ENCODE results near the gene AOX1.
"Not testable (repeated sequence)": the region's sequence is repeated elsewhere in the genome, so short reads cannot be mapped to it uniquely, and the experiment has no call there.

The AOX1 gene

DNA sequence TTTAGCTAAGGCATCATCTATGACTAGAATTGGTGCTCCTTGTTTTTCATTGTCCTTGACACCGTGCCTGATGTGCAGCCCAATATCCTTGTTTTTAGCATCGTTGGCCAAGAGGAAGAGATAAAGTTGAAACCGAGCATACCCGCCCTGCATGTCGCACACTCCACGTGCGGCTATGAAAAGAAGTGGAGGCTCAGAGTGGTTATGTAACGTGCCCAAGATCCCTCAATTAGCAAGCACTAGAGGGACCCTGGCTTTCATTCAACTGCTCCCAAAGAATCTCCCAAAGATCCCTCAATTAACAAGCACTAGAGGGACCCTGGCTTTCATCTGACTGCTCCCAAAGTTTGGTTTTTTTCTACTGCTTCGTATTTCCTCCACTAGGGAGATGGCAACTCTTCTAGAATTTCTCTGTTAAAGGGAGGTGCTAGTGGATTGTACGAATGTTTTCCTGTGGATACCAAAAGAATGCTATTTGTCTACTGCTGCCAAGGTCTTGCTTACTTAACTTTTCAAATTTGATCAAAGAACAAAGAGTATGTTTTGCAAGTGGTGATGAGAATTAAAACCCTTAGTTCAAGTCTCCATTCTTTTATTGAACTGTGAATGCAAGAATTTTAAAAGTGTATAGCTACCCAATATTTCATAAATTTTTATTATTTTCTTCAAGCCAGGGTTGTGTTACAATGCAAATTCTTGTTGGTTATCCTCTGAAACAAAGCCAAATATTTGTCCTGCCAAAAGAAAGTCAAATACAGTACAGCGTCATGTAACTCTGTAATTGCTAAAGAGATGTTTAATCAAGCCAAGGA lies 92.1 kb downstream of the AOX1 start:
- no peak for DNase-seq (ENCODE audit: low spot score)
- peak overlapping the region; percentile 75 for H3K27ac ChIP-seq
- ChIA-PET POLR2A (ENCODE audit: low non-redundant PET) (no interaction called here), CTCF (no interaction called here)
- TF ChIP-seq, protein P1, sequence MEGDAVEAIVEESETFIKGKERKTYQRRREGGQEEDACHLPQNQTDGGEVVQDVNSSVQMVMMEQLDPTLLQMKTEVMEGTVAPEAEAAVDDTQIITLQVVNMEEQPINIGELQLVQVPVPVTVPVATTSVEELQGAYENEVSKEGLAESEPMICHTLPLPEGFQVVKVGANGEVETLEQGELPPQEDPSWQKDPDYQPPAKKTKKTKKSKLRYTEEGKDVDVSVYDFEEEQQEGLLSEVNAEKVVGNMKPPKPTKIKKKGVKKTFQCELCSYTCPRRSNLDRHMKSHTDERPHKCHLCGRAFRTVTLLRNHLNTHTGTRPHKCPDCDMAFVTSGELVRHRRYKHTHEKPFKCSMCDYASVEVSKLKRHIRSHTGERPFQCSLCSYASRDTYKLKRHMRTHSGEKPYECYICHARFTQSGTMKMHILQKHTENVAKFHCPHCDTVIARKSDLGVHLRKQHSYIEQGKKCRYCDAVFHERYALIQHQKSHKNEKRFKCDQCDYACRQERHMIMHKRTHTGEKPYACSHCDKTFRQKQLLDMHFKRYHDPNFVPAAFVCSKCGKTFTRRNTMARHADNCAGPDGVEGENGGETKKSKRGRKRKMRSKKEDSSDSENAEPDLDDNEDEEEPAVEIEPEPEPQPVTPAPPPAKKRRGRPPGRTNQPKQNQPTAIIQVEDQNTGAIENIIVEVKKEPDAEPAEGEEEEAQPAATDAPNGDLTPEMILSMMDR (conservative IDR thresholded peaks at IDR 0.05; ENCODE audit: low read depth), result no peak

DNA sequence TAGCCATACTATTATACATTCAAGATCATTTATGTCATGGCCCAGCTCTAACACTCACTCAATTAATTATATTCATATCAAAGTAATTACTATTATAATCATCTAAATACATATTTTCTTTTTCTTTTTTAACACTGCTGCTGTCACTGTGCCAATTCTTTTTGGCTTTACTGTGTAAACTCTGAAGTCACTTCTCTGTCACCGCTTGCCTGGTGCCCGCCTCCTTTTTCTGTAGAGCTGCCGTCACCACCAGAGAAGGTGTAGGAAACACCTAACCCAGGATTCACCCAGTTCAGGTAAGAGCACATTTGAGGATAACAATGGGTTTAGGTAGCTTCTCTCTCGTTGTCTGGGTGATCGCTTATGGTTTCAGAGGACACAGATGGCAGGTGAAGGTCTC lies 93.3 kb downstream of the AOX1 start:
- ChIA-PET CTCF (no interaction called here), POLR2A (ENCODE audit: low non-redundant PET) (no interaction called here)
- no peak overlapping the region for H3K27ac ChIP-seq
- DNase-seq (ENCODE audit: low spot score), result no peak
- TF ChIP-seq, protein P1 (conservative IDR thresholded peaks at IDR 0.05; ENCODE audit: low read depth), result no peak

DNA sequence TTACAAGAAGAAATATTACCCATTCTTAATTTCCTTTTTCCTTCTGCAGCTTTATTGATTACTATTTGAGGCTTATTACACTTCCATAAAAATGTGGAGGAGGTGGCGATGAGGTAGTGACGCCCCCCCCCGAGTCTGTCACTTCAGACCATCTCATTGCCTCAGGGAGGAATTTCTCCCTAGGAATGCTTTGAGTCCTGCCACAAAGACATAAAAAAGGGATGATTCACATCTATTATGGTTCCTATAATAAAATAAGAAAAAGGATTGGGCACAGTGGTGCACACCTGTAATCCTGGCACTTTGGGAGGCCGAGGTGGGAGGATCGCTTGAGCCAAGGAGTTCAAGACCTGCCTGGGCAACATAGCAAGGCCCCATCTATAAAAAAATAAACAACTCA lies 93.7 kb downstream of the AOX1 start:
- ChIA-PET CTCF (no interaction called here), POLR2A (ENCODE audit: low non-redundant PET) (no interaction called here)
- no peak overlapping the region for H3K27ac ChIP-seq
- TF ChIP-seq, protein P1 (conservative IDR thresholded peaks at IDR 0.05; ENCODE audit: low read depth), result no peak
- DNase-seq (ENCODE audit: low spot score), result no peak

DNA sequence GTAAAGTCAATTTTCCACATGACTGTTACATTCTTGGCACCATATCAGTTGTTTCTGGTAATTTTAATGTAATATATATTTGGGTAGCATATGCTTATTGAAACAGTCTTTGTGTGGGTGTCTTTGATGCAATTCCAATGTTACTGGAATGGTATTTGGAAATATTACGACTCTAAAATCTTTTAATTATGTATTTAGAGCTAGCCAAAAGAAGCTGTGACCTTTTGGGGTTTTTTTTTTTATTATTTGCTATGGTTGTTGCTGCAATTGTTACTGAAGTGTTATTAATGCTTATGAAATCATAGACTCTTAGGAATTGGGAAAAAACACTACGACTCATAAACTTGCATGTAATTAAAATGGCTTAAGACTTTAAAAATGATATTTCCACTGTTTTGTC lies 95.9 kb downstream of the AOX1 start:
- H3K27ac ChIP-seq, result no peak overlapping the region
- DNase-seq (ENCODE audit: low spot score), result no peak
- ChIA-PET POLR2A (ENCODE audit: low non-redundant PET) (no interaction called here), CTCF (no interaction called here)
- TF ChIP-seq, protein P1 (conservative IDR thresholded peaks at IDR 0.05; ENCODE audit: low read depth), result no peak

- H3K27ac ChIP-seq; DNase-seq (ENCODE audit: low spot score); POLR2A ChIA-PET (ENCODE audit: low non-redundant PET); CTCF ChIA-PET: not testable (repeated sequence)
Measured at GRCh38 chr2:200682407-200682806, 96.6 kb downstream of the AOX1 start.

DNA sequence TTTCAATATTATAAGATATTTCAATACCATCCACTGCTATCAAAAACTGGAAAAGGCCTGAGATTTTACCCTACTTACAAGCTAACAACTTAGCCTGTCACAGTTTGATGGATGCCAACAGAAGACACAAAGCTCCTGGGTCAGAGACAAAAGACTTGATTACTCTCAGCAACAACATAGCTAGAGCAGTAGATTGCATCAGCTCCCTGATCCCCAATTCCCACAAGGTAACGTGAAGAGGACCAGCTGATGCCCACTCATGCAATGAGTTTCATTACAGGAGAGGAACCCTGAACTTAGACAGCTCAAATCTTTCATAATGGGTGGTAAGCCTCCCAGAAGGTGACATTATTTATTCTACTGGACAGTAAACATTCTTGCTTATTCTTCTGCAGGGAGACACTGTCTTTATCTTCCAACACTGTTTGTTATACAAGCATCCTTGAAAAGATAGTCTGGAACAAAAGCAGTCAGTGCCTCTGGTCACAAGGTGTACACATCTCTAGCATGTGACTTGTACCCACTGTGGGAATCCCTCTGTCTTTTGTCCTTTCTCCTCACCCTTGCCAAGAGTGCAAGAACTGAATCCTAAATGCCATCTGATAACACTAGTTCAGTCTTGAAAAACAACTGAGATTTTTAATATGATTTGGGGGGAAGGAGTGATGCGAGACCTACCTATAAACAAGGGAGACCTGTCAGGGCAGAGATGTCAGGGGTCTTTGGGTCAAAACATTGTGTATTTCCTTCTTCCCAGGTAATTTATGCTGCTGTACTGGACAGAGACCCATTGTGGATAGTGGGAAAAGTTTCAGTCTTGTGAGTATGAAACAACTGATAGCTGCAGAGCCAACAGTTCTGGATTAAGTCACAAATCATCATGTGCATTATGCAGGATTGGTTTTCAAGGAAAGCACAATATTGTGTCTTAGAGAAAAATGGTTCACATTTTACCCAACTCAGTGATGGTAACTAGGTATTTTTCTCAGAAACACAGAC lies 102.4 kb downstream of the AOX1 start:
- DNase-seq (ENCODE audit: low spot score), result no peak
- POLR2A ChIA-PET (ENCODE audit: low non-redundant PET), result no interaction called here
- CTCF ChIA-PET, result no interaction called here
- no peak overlapping the region for H3K27ac ChIP-seq
- TF ChIP-seq, protein P1 (conservative IDR thresholded peaks at IDR 0.05; ENCODE audit: low read depth), result no peak
